Astrocyte of the cerebellum (primary cell): ENCODE measurements around the gene ITGAD.

Experiments
- DNase-seq: peaks from one replicate; pipeline ENCODE4 v3.0.0-alpha.2; 2011; ENCODE audit warnings: low read depth
- H3K4me3 ChIP-seq: 2 replicates; pipeline ENCODE4 v1.5.1; 2011; ENCODE audit warnings: mild to moderate bottlenecking, low read depth, low read length, moderate library complexity
- in situ Hi-C: cut with HindIII; loops from 2 replicates; pipeline ENCODE4 v1.10.0; 2017; ENCODE audit warnings: low sequenced_read_pairs
- TF ChIP-seq, protein P1 (sequence below): IDR thresholded peaks from 2 replicates; pipeline ENCODE4 v1.5.1; 2012; ENCODE audit warnings: low read length, low read depth, moderate library complexity, mild to moderate bottlenecking; ENCODE audit errors: missing control alignments

Gene ITGAD

DNA sequence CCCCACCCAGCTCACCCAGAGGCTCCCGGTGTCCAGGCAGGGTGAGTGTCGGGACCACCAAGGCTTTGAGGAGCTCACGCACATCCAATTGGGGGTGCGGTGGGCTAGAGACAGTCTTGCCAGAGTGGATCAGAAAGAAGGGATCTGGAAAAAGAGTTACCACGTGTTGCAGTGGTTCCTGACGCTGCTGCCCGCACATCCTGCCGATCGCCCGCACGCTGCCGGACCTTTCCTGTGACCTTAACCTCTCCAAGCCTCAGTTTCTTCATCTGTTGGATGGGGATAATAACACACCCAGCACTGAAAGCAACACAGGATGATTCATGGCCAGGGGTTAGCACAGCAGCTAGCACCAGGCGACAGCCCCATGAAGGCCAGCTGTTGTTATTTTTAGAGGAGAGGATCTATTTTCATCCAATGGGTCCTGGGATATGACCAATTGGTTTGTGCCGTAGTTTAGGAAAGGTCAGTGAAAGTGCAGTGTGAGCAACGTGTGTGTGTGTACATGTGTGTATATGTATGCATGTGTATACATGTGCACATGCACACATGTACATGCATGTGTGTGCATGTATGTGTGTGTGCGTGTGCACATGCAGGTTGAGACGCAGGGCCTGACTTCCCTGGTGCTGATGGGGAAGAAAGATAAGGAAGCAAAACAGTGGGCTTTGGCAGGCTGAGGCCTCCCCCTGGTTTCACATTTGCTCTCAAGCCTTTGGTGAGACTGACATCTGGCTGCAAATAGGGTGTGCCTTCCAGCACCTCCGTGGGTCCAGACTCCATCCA is 35.6 kb upstream of the ITGAD start:
- TF ChIP-seq, protein P1, sequence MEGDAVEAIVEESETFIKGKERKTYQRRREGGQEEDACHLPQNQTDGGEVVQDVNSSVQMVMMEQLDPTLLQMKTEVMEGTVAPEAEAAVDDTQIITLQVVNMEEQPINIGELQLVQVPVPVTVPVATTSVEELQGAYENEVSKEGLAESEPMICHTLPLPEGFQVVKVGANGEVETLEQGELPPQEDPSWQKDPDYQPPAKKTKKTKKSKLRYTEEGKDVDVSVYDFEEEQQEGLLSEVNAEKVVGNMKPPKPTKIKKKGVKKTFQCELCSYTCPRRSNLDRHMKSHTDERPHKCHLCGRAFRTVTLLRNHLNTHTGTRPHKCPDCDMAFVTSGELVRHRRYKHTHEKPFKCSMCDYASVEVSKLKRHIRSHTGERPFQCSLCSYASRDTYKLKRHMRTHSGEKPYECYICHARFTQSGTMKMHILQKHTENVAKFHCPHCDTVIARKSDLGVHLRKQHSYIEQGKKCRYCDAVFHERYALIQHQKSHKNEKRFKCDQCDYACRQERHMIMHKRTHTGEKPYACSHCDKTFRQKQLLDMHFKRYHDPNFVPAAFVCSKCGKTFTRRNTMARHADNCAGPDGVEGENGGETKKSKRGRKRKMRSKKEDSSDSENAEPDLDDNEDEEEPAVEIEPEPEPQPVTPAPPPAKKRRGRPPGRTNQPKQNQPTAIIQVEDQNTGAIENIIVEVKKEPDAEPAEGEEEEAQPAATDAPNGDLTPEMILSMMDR = no peak
- in situ Hi-C loops = no loop called here
- H3K4me3 ChIP-seq = no peak overlapping the region
- no peak for DNase-seq

DNA sequence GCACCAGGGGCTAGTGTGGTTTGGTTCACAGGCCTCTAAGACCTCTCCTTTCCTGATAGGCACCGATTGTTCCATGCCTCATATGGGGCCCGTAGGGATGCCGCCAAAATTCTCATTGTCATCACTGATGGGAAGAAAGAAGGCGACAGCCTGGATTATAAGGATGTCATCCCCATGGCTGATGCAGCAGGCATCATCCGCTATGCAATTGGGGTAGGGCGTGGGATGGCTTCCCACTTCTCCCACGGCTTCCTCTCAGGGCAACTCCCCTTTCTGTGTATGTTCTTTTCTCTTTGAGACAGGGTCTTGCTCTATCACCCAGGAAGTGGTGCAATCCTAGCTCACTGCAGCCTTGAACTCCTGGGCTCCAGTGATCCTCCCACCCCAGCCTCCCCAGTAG is 32.9 kb upstream of the ITGAD start:
- TF ChIP-seq, protein P1 = no peak
- H3K4me3 ChIP-seq = no peak overlapping the region
- DNase-seq = no peak
- in situ Hi-C loops = no loop called here

DNA sequence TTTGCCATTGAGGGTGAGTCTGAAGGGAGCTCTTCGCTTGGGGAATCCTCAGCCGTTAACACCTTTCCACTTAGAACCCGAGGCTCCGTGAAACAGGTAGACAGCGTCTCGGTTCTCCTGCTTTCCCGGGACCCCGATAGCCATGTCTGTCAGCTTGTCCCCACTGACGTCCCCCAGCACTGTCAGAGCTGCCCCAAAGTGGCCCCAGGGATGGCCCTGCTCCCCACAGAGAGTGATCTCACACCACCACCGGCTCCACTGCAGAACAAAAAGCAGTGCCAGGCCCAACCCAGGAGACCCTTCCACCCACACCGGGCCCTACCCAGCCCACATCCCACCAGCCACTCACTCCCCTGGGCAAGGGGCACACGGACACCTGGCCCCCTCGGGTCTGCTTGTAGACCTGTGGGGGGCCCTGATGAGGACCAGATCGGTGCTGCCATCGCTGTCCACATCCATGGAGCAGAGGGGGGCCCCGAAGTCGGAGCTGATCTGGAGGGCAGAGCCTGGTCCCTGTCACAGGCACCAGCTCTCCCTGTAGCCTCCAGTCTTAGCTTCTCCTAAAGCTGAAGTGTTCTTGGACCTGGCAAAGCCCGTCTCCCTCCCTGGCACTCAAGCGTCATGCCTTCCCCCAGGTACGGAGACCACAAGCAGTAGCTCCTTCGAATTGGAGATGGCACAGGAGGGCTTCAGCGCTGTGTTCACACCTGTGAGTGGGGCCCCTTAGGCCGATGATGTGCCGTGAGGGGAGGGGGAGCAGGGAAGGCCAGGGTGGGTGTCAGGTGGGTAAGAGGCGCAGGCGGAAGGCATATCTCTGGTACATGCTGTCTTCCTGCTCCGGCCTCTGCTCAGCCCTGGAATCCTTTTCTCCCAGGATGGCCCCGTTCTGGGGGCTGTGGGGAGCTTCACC is 31.7 kb upstream of the ITGAD start:
- no peak overlapping the region for H3K4me3 ChIP-seq
- DNase-seq = no peak
- in situ Hi-C loops = no loop called here
- TF ChIP-seq, protein P1 = no peak

DNA sequence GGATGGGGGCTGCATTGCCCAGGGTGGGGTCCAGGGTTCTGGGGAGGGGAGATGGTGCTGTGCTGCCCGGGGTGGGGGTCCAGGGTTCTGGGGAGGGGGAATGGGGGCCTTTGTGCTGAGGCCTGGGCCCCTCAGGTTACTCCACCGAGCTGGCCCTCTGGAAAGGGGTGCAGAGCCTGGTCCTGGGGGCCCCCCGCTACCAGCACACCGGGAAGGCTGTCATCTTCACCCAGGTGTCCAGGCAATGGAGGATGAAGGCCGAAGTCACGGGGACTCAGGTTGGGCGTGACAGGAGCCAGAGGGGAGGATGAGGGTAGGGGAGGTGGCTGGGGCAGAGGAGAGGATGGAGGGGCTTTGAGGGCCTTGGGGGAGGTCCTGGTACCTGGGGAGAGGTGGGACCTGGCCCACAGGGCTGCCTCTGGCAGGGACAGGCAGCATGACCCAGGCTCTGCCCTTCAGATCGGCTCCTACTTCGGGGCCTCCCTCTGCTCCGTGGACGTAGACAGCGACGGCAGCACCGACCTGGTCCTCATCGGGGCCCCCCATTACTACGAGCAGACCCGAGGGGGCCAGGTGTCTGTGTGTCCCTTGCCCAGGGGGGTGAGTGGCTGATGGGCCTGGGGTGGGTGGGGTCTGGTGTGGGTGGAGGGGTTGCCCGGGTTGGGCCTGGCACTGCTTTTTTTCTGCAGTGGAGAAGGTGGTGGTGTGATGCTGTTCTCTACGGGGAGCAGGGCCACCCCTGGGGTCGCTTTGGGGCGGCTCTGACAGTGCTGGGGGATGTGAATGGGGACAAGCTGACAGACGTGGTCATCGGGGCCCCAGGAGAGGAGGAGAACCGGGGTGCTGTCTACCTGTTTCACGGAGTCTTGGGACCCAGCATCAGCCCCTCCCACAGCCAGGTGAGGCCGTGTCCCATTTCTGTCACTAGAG is 30.4 kb upstream of the ITGAD start:
- in situ Hi-C loops = no loop called here
- DNase-seq = no peak
- no peak overlapping the region for H3K4me3 ChIP-seq
- TF ChIP-seq, protein P1 = no peak

DNA sequence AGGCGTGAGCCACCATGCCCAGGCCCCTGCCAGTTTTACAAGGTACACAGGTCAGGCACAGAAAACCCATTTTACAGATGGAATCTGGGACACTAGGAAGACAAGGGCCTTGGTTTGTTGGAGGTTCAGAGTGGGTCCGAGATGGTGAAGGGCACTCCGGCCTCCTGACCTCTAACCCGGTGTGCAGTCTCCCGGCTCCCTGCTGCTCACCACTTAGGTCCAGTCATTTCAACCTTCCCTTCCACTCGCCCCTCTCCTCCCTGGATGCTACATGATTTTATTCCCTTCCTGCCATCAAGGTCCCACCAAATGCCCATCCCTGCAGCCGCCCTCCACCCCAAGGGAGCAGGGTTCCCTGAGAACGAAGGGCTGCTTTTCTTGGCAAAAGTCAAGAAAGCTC is 29.4 kb upstream of the ITGAD start:
- in situ Hi-C loops = no loop called here
- TF ChIP-seq, protein P1 = no peak
- no peak for DNase-seq
- no peak overlapping the region for H3K4me3 ChIP-seq

DNA sequence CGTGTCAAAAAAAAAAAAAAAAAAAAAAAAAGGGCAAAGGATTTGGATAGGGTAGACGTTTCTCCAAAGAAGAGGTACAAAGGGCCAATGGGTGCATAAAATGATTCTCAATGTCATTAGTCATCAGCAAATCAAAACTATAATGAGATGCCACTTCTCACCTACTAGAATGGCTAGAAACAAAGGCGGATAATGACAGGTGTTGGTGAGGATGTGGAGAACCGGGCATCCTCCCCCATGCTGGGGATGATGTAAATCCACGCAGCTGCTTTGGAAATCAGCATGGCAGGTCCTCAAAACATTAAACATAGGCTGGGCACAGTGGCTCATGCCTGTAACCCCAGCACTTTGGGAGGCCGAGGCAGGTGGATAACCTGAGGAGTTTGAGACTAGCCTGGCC is 28.7 kb upstream of the ITGAD start:
- TF ChIP-seq, protein P1 = no peak
- no peak overlapping the region for H3K4me3 ChIP-seq
- no peak for DNase-seq
- in situ Hi-C loops = no loop called here
